ENCODE data around the gene SDK1. TPM values are rescaled to one million over a fixed set of nuclear protein-coding genes. Genes with fewer than 3 reads are reported as not detected.

Gene SDK1
- total RNA-seq, 4 donors from 2014 or later, result 7.5 to 35.0 (median 10.2) TPM

DNA sequence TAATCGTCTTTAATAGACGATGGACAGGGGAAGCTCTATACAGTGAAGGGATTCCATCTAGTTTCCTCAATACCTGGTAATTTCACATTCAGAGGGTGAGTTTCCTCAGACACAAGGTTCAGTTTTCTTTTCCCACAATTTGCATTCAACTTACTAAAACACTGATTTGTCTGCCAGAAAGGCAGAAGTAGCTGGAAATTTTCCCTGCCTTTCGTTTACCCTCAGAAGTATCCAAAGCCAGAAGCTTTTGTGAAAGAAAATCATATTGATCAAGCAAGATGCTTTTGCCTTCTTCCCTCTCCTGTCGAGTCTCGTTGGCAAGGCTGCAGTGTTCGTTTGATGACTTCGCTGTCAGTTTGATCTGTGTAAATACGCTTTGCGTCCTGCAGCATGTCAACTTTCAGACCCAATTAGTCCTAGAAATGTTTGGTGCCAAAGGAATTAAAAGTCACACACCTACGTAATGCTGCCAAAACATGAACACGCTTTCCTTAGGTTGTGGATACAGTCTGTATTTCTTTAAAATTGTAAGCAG lies 749.1 kb downstream of the SDK1 start:
- TF ChIP-seq, protein P1, sequence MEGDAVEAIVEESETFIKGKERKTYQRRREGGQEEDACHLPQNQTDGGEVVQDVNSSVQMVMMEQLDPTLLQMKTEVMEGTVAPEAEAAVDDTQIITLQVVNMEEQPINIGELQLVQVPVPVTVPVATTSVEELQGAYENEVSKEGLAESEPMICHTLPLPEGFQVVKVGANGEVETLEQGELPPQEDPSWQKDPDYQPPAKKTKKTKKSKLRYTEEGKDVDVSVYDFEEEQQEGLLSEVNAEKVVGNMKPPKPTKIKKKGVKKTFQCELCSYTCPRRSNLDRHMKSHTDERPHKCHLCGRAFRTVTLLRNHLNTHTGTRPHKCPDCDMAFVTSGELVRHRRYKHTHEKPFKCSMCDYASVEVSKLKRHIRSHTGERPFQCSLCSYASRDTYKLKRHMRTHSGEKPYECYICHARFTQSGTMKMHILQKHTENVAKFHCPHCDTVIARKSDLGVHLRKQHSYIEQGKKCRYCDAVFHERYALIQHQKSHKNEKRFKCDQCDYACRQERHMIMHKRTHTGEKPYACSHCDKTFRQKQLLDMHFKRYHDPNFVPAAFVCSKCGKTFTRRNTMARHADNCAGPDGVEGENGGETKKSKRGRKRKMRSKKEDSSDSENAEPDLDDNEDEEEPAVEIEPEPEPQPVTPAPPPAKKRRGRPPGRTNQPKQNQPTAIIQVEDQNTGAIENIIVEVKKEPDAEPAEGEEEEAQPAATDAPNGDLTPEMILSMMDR (IDR thresholded peaks at IDR 0.05; ENCODE audit: low read depth), result no peak

DNA sequence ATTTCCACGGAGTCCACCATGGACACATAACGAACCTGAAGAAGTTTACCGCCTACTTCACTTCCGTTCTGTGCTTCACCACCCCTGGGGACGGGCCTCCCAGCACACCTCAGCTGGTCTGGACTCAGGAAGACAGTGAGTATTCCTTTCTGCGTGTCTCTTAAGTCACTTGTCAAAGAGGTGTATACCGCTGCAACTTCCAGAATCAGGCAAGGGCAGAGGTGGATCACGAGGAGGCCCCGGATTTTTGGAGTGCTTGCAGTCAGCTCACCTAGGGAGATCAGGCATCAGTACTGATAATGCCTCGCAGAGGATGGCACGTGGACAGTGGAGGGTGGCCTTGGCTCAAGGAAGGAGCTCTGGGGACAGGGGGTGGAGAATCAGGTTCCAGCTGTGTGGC lies 750.6 kb downstream of the SDK1 start:
- TF ChIP-seq, protein P1 (IDR thresholded peaks at IDR 0.05; ENCODE audit: low read depth), result no peak

DNA sequence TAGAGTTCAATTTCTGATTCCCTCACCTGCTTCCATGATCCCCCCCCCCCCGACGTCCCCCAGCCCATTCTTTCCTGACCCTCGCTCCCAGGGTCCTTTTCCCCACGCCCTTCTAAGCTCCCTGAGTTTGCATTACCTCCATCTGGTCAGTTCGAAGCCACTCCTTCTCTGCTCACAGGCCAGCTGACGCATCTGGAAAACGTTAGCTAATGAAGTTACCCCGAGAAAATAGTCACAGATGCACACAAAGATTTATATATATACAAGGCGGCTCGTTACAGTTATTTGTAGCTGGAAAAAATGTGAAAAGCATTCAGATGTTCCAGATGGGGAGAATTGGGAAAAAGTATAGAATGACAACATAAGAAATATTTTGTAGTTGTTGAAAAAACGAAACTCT lies 751.1 kb downstream of the SDK1 start:
- TF ChIP-seq, protein P1 (IDR thresholded peaks at IDR 0.05; ENCODE audit: low read depth), result no peak

DNA sequence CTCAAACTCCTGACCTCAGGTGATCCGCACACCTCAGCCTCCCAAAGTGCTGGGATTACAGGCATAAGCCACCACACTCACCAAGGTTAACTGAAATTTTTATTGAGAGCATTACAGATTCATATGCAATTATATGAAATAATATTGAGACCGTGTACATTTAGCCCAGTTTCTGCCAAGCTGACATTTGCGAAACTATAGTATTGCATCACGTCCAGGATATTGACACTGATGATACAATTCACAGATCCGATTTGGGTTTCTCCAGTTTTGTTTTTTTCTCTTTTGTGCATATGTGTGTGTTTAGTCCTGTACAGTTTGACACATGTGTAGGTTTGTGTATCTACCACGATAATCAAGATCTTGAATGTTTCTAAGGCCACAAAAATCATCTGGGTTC lies 753.1 kb downstream of the SDK1 start:
- TF ChIP-seq, protein P1 (IDR thresholded peaks at IDR 0.05; ENCODE audit: low read depth), result no peak

DNA sequence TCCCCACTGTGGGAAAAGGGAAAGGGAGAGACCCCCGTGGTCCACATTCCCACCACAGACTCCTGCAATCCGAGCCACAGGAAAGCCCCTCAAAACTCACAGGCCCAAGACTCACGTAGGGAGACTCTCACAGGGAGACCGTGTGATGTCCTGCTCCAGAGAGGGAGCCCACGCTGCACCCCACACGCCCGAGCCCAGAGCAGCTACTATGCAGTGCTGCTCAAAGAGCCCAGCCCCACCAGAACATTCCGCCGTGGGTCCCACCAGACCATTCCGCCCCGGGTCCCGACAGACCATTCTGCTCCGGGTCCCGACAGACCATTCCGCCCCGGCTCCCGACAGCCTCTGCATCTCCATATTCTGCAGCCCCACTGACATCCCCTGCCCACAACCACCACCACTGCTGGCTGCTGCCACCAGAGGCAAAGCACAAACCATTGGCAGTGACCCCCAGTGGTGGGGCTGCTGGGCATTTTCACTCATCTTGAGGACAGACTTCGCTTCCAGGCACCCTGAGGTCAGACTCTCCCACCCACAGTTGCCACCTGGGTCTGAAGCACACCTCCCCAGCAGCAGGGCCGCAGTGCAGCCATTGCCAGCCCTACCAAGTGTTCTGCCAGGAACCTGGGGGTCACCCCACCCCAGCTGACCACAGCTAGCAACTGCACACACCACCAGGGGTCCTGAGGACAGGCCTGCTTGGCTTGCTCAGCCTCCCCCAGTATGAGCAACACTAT lies 755.7 kb downstream of the SDK1 start:
- TF ChIP-seq, protein P1 (IDR thresholded peaks at IDR 0.05; ENCODE audit: low read depth), result no peak

DNA sequence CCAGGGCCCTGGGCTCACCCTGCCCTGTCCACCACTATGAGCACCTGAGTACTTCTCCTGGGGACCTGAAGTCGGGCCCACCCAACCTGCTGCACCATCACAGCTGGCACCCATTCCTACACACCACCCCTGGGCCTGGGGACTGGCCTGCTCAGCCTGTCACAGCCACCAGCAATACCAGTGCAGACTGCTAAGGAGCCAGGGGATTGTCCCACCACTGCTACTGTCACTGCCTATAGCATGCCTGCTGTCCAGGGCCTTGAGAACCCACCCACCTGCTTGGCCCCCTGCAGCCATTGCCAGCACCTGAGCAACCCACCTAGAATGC lies 756.2 kb downstream of the SDK1 start:
- TF ChIP-seq, protein P1 (IDR thresholded peaks at IDR 0.05; ENCODE audit: low read depth), result no peak

DNA sequence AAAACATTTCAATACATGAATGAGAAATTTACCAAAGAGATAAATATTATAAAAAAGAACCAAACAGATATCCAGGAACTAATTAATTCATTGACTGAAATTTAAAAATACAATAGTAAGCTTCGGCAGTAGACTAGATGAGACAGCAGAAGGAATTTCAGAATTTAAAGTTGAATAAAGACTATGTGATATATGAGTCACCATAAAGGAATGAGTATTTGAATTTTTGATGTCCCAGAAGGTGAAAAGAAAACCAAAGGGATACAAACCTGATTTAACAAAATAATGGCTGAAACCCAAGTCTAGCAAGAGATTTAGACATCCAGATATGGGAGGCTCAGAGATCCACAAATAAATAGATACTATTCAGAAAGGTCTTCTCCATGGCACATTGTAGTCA lies 757.1 kb downstream of the SDK1 start:
- TF ChIP-seq, protein P1 (IDR thresholded peaks at IDR 0.05; ENCODE audit: low read depth), result no peak
